ENCODE results near the gene CEP295NL.
"Not testable (repeated sequence)": the region's sequence is repeated elsewhere in the genome, so short reads cannot be mapped to it uniquely, and the experiment has no call there.

Gene CEP295NL, protein sequence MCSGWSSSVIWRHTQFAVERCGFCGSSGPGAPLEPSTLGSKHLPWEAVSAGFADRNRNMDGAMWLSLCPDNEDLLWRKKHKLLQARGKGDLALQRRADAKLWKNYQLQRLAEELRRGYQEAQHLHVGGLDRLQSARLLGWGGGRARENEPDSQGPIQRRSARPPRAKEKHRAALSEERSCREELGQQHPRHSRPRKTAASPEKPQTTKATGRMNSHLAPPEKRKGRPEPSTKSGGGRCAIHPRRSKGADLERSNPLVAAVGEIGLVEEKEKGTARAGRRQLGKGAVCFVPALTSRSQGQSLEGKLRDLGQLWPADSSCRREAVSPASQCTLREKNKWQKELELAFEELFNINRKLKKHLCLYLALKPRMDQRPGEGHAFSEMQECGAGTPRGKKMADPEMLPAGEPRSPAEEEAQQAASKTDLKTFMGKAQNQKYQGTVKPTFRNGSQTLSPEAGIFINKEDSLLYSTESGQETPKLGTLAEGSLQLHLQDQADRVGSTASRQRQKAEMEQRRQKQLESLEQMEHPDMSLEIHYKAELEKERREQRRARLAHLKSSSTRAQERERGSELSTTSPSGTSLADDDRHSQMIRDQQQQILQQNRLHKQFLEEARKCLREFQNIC

DNA sequence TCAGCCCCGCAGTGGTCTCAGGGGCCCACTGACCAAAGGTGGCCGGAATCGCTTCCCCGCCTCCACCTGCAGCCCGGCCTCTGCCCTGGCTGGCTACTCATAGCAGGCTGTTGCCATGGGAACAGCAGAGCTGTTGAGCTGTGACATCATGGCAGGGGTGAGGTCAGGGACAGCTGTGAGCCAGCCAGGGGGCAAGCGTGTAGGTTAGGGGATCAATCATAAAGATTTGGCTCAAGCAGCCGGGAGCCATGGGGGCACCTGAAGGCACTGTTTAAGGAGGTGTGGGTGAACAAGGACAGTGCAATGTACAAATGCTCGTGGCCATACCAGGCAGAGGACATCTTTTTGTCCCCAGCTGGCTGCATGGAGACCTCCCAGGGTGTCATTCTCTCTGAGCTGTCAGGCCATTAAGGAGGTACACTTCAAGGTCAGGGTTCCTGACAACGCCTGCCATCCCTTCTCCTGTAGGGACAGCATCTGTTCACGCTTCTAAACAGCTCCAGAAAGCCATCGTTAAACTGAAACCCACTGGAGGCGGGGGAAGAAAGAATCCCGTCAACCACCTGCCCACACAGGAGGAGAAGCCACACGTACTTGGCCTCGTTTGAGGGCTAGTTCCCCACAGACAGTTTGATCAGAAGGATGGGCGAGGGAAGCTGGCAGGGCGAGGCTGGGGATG, at the start of gene CEP295NL:
TSS of gene CEP295NL (minus strand) at position 101 of the 679 bp plus-strand sequence. CDS start 1,373 bp downstream, outside the sequence.
- DNase-seq (ENCODE audit: low read depth) = no peak

DNA sequence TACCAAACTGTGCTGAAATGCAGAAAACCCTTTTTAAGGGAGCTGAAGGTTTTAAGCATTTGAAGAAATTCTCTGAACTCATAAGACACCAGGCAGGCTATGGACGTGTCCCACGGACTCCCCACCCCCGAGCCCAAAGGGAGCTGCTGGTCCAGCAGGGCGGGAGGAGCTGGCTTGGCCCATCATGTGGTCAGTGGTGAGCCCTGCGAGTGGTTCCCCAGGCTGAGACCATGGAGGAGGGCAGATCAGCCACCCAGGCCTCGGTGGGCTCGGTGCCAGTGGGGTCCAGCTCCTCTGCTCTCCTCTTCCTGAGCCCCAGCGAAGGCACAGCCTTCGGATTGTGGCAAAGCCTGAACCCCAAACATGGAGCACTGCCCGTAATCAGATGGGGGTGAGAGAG, 49.7 kb upstream of the CEP295NL start:
- DNase-seq (ENCODE audit: low read depth) = no peak

DNA sequence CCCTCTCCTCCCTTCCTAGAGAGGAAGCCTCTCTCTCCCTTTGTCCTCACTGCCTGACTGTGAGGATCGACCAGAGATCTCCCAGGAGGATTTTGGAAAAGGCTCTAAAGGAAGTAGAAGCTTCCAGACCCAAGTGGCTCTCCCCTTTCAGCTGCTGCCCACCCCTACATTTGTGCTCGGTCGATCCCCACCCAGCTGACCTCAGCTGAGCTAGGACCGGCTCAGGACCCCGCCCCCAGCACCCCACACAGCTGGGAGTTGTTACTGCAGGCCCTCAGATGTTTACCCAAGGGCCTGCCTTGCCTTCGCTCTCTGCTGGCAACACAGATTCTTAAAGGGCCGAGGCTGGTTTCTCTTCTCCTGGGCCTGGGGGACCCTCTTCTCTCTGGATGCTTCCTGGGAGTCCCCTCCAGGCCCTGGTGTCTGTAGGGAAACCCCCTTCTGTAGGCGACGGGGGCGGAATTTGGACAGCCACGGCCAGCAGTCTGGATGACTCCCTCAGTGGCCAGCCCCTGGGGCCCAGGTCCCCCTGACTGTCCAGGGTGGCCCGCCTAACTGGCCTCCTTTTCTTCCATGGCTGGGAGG, 49.1 kb upstream of the CEP295NL start:
- no peak for DNase-seq (ENCODE audit: low read depth)

DNA sequence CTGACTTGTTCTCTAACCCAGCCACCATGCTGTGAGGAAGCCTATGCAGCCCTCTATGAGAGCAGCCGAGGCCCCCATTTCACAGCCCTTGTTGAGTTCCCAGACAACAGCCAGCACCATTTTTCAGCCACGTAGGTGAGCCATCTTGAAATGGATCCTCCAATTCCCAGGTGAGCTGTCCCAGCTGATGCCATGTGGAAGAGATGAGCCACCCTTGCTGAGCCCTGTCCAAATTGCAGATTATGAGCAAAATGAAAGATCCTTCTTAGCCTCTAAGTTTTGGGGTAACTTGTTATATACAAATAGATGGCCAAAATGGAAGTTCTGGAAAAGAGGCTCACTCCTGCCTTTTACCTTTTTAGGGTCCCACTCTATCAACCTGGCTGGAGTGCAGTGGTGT, 47.9 kb upstream of the CEP295NL start:
- DNase-seq (ENCODE audit: low read depth) = no peak

DNA sequence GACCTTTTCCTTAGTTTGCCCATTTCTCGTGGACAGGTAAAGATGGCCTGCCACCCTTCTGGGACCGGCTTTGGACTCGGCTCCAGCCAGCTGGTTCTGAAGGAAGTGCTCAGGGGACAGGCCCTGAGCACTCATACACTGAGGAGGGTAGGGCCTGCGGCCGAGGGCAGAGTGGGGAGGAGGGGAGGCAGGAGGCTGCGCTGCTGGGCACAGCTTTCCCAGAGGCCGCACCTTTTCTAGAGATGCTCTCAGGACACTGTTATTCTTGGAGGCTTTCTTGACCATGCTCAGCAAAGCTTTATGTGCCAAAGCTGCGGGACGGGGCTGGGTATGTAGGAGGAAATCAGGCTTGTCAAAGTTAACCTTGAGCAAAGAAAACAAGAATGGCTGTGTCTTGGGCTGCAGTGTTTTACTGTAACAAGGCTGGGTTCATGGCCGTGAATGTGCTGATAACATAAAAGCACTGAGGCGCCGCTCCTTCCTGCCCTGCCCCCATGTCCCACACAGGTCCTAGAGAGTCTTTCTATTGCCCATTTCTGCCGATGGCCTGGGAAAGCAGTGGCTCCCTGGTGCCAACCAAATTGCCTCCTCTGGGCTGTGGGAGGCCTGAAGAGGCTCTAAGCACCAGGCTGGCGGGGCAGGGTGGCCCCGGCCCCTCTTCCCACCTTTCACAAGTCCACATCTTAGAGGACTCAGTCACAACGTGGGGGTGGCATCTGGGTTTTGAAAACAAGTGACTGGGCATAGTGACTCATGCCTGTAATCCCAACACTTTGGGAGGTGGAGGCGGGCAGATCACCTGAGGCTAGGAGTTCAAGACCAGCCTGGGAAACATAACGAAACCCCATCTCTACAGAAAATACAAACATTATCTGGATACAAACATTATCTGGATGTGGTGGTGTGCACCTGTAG, 44.5 kb upstream of the CEP295NL start:
- no peak for DNase-seq (ENCODE audit: low read depth)

DNA sequence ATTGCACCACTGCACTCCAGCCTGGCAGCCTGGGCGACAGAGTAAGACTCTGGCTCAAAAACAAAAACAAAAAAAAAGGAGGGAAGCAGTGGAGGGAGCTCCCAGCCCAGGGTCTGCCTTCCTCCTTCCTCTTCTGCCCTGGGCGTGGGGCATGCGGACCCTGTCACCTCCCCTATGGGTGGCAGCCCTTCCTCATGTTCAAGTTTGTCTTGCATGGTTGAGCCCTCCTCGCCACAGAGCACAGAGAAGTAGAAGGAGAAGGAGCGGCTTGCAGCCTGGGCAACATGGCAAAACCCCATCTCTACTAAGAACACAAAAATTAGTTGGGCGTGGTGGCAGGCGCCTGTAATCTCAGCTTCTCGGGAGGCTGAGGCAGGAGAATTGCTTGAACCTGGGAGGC, 43.6 kb upstream of the CEP295NL start:
- no peak for DNase-seq (ENCODE audit: low read depth)

DNA sequence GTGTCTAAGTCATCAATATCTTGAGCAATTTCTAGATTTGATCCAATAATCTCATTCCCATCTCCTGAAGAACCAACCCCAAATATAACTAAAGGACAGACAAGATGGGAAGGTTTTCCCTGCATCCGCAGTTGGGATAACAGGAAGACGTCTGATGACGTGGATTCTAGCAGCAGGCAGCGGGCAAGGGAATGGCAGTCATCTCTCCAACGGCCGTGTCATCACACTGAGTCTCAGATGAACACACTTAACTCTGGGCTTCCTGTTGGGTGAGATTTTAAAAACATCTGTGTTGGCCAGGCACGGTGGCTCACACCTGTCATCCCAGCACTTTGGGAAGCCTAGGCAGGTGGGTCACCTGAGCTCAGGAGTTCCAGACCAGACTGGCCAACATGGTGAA, 43.1 kb upstream of the CEP295NL start:
- no peak for DNase-seq (ENCODE audit: low read depth)

DNA sequence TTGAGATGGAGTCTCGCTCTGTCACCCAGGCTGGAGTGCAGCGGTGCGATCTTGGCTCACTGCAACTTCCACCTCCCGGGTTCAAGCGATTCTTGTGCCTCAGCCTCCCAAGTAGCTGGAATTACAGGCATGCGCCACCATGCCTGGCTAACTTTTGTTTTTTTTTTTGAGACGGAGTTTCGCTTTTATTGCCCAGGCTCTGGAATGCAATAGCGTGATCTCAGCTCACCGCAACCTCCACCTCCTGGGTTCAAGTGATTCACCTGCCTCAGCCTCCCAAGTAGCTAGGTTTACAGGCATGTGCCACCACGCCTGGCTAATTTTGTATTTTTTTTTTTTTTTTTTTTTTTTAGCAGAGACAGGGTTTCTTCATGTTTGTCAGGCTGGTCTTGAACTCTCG, 42.5 kb upstream of the CEP295NL start:
- DNase-seq (ENCODE audit: low read depth) = not testable (repeated sequence)

DNA sequence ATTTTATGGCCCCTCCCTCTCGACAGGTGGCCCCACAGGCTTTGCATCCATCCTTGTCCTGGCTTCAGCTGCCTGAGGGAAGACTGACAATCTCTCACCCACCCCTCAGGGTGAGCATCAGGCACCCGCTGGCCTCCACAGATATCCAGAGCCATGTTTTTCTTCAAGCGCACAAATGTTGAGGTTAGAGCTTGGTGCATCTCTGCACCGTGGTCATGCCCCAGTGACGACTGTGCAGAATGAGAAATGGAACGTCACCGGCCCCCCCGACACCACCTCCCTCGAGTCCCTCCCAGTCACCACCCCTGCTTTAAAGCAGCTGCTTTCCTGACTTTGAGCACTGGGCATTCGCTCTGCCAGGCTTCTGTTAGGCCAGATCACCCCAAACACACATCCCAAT, 42.0 kb upstream of the CEP295NL start:
- DNase-seq (ENCODE audit: low read depth) = no peak

DNA sequence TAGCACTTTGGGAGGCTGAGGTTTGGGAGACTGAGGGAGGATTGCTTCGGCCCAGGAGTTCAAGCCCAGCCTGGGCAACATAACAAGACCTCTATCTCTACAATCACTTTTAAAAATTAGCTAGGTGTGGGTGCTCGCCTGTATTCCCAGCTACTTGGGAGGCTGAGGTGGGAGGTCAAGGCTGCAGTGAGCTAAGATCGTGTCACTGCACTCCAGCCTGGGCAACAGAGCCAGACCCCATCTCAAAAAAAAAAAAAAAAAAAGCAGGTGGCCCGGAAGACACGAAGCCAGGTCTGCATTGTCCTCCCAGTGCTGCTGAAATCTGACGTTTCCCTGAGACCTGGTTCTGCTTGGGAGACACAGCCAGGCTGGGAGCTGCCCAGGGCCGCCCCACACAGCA, 41.0 kb upstream of the CEP295NL start:
- DNase-seq (ENCODE audit: low read depth) = no peak

DNA sequence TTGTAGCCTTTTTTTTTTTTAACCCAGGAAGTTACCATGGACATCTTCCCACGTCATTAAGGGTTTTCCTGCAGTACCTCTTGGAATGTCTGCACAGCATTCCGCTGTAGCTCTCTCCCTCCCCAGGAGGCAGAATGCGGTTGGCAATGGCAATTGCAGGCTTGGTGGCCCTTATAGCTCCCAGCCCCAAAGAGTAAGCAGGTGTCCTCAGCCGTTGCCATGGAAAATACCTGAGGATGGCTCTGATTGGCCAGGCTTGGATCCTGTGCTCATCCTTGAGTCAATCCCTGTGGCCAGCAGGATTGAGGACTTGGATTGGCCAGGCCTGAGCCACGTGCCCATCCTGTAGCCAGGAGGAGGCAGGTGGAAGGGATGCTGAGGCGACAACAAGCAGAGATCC, 37.7 kb upstream of the CEP295NL start:
- no peak for DNase-seq (ENCODE audit: low read depth)

DNA sequence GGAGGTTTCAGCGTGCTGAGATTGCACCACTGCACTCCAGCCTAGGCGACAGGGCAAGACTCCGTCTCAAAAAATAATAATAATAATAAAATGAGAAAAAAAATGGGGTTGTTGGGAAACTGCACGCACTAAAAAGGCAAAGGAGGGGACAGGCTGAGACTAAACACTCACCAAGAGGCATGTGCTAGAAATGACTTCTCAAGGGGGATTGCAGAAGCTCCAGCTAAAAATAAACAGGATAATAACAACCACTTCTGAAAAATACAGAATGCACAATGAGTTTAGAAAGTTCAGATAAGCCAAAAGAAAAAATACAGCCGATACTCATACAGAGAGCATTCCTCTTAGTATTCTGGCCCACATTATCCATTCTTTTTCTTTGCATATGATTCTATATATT, 37.3 kb upstream of the CEP295NL start:
- DNase-seq (ENCODE audit: low read depth) = no peak

DNA sequence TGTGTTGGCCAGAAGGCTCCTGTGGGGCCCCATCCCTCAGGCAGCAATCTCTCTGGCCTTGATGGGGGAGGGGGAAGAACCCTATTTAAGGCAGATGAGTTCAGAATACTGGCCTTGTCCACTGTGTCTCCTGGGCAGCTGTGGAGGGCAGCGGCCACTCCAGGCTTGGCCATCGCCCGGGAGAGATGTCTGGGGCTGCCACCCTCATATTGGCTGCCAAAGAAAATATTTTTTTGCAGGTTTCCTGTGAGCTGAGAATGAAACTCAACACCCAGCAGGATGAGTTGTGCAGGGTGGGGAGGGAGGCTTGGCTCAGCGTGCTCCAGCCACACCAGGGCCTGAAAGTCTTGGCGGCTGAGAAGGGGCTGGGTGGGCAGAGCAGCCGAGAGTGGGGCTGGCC, 36.6 kb upstream of the CEP295NL start:
- DNase-seq (ENCODE audit: low read depth) = no peak

DNA sequence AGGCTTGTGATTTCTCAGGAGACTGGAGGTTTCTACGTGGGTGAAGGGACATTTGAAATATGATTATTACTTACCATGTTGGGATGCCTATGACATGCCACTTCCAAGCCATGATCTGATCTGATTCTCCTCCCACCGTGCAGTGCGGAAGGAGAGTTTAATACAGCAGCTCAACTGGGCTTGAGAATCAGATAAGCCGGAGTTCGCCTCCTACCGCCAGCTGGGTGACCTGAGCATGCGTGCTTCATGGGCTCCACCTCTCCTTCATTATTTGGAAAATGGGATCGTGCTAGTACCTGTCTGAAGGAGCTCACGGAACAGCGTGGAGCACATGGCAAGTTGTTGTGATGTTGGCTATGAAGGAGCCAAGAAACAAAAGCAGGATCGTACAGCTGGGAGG, 34.6 kb upstream of the CEP295NL start:
- no peak for DNase-seq (ENCODE audit: low read depth)

DNA sequence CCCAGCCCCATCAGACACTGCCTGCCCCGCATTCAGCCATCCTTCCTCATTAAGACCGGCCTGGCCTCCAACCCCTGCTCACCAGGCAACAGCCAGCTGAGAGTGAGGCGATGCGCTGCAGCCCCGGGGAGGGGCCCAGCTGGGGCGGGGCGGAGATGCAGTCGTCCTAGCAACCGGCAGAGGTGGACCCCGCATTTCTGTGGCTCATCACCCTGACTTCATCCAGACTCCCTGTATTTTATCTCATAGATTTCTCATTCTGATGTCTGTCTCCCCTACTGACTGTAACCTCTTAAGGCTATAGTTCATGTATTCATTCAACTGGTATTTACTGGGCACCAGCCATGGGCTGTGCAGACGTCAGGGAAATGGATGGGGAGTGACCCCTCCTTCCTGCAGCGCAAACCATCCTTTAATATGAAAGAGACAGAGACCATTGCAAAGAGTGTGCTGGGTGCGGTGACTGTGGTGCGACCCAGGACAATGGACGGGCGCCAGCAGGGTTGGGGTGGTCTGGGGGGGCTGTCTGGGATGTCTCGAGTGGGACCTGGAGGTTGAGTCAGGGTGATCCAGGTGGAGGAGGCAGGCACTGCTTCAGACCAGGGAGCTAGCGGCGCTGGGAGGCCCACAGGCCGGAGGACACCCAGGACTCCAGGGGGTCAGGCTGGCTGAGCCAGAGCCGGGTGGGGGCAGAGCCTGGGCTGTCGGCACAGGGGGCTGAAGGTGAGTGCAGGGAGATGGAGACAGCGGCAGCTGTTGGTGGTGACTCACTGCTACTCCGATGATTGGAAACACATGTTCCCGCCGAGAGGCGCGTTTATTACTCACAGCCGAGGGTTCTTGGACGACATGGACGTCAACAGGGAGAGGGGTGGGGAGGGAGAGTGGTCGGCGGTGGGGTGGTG, 32.7 kb upstream of the CEP295NL start:
- DNase-seq (ENCODE audit: low read depth) = no peak

DNA sequence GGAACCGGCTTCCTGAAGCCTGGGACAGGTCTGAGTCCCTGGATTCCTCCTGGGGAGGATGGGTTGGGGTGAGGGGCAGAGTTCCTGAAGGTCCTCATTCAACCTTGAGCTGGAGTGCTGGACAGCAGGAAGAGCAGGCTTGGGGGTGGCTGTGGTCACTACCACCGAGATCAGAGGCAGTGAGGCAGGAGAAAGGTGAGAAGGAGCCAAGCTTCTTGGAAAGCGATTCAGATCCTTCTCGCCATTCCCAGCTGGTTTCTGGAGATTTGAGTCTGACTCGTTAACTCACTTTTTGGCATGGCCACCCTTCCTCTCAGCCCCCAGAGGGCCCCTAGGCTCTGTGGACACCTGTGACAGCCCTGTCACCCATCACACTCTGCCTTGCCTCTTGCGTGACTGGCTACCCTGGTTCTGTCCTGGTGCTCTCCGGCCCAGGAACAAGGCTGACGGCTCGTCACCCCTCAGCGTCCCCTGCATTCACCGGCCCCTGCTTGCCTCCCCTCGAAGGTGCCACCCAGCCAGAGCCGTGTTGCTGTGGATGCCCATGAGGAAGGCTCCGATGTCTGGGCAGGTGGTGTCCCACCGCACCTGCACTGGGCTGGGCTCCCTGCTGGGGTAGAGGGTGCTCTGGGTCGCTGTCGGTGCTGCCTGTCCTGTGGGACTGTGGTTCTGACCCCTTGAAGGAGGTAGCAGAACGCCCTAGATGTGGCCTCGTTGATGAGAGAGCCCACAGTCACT, 31.8 kb upstream of the CEP295NL start:
- no peak for DNase-seq (ENCODE audit: low read depth)

DNA sequence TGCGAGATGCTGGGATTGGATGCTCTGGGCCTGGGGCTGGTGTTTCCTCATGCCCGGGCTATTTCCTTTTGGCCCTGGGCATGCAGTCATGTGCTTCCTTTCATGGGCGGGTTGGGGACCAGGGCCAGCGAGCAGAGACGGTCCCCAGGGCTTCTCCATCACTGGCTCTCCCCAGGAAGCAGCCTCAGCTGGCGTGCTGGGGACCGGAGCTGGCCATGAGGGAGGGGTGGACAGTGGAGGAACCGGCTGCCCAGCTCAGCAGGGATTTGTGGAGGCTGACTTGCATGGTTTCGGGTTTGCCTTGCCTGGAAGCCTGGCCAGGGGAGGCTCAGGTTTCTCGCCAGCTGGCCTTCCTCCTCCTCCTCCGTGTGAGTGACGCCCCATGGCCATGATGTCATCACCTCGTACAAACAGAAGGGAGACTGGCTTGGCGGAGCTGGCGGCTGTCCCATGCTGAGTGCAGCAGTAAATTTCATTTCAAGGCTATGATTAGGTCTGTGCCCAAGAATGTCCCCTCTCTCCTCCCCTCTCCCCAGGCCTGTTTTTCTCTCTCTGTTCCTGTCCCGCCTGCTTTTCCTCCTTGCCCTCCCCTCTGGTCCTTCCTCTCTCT, 31.1 kb upstream of the CEP295NL start:
- DNase-seq (ENCODE audit: low read depth) = no peak

DNA sequence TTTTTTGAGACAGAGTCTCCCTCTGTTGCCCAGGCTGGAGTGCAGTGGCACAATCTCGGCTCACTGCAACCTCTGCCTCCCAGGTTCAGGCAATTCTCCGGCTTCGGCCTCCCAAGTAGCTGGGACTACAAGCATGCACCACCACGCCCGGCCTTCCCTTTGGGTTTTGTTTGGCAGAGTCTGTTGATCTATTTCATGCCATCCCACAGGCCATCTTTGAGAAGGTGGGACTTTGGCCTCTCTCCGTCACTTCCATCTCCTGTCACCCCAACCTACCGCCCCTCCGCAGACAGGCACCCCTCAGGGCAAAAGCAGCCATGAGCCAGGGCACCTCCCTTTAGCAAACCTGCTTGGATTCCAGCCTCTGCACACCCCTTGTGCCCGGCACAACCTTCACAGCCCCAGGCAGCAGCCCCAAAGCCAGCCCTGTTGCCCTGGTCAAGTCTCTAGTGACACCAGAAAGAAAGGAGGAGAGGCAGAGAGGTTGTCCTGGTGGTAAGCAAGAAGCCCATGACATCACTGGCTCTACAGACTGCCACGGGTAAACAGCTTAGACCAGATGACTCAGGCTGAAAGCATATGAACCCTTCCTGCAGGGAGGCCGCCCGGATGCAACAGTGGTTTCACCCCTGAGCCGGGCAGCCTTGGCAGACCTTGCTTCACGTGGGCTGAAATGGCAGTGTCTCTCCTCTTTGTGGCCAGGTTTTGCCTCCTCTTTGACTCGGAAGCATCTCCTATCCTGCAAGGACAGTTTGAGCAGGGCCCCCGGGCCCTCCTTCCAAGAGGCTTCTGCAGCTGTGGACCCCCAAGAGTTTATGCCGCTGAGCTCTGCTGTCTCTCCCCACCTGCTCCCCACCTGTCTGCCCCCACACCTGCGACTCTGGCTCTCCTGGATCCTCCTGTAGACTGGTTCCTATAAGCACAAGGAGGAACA, 30.3 kb upstream of the CEP295NL start:
- DNase-seq (ENCODE audit: low read depth) = peak; percentile 8

Measured in activated T-cell treated with anti-CD3 and anti-CD28 coated beads for 24 hours (primary cell).